Stimulated activated CD4-positive, alpha-beta T cell treated with anti-CD3 and anti-CD28 coated beads, TNF-alpha, amount 100 ng/mL, for 4 hours (primary cell): Measurements from ENCODE around the gene NOP58.
"Not testable (repeated sequence)": the region's sequence is repeated elsewhere in the genome, so short reads cannot be mapped to it uniquely, and the experiment has no call there.

Source experiments
- DNase-seq, 3 experiments: peaks; one replicate each; pipeline ENCODE4 v3.0.0-alpha.2; 2020; ENCODE audit warnings: low read depth in 3 of 3

NOP58 gene

DNA sequence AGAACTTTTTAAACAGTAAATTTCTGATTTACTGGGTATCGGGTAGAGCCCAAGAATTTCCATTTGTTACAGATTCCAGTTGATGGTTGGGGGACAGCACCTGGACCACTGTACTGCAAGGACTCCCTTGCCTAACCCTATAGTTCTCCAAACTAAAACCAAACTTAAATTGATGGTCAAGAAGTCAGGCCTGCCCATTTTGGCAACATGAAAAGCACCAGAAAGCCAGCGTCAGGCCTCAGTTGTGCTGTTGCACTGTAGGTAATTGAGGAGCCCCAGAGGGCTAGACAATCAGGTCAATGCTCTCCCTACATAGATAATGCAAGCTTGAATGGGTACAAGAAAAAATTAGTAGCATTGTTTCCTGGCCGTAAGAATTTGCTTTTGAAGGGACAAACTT is 40.5 kb downstream of the NOP58 start:
- DNase-seq = no peak

DNA sequence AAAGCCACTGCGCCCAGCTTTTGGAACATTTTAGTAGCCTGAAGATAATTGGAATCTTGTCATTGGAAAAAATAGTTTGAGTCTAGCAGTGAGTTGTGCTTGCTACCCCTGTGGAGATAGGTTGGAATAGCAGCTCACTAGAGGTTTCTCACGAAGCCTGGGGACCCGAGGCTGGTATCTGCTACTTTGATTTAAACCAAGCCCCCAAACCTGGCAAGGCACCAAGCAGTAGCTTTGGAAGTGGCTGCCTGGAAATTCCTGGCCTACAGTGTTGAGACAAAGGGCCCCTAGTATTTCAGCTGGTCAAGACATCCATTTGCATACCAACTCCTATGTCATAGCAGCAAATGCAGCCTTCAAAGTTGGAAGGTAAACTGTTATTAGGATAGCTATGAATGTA is 42.1 kb downstream of the NOP58 start:
- no peak for DNase-seq

DNA sequence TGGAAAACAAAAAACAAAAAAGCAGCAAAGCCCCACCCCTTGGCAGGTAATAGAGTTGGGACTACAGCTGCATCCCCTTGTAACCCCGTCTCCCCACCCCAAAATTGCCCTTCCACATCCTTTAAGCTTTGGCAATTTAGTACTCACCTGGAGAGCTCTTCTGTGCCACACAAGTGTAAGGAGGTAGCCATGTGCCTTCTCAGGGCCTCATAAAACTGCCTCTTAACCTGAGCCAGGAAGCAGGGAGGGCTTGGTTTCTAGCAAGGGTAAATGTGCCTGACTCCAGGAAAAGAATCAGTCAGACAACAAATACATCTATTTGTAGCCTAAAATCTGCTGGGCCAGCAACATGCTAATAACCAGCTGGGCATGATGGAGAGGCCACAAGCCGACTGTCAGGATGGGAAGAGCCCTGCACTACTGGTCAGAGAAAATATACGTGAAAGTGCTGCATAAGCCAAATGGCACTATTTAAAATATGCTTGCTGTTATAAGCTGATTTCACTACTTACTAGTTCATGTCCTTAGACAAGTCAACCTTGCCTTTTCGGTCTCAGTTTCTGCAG is 46.3 kb downstream of the NOP58 start:
- DNase-seq = no peak

DNA sequence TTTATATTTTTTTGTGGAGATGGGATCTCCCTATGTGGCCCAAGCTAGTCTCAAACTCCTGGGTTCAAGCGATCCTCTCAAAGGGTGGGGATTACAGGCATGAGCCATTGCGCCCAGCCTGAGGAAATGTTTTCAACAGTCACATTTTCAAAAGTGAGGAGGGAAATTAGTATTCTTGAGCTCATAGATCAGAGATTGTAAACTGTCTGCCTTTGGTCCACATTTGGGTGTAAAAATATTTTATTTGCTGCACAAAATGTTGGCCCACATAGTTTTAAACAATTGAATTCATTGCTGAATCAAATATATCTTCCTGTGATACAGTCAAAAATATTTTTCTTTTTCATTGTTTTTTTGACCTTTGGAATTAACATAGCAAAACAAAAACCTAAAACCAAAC is 48.6 kb downstream of the NOP58 start:
- DNase-seq = no peak

DNA sequence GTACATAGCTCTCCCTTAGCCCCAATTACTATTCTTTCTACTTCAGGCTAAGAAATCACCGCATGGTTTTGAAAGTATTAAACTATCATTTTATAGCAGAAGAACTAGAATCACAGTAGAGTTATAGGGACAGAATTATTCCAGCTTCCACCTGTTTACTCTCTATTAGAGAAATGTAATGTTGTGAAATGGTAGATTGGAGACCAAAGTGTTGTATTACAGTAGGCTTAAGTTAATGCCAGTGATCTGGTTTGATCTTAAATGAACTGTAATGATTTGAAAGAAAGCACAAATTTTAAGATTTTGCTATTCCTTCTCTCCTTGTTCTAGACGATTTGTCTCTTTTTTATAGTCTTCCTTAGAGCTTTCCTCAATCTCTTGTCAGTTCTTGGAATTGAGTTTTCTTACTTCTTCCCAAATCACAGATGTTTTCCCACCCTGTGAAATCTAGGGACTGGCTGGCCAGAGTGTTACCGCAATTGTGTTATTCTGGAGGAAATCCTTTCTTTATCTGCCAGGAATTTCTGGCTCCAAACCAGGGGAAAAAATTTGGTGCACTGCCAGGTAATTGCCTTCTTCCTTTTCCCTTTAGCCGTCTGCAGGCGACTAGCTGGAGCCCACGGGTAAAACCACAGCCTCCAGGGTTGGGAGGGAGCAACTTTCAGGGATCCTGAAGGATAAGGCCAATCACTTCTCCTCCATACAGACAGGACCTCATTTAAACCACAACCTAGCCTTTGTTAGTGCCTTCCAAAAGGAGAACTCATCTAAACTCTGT is 51.7 kb downstream of the NOP58 start:
- DNase-seq = no peak

DNA sequence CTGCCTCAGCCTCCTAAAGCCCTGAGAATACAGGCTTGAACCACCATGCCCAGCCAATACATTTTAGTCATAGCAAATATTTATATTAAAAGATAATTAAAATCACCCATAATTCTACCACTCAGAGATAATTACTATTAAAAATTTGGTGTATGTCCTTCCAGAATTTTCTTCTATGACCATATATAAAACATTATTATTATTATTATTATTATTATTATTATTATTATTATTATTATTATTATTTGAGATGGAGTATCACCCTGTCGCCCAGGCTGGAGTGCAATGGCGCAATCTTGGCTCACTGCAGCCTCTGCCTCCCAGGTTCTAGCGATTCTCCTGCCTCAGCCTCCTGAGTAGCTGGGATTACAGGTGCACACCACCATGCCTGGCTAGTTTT is 54.8 kb downstream of the NOP58 start:
- not testable (repeated sequence) for DNase-seq

DNA sequence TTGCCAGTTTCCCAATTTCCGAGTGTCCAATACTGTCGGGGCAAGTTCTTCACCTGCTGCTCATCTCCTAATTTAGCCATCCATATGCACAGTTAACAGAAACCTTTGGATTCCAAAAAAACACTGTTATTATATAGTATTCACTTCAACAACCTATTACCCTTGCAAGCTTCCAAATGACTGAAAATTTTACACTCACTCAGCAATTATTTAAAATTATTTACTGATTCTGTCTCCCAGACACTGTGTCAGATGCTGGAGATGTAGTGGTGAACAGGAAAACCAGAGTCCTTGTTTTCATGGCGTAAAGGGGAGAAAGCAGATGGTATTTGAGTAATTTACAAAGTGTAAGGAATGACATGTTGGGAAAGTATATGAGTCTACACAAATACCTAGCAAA is 56.9 kb downstream of the NOP58 start:
- no peak for DNase-seq

DNA sequence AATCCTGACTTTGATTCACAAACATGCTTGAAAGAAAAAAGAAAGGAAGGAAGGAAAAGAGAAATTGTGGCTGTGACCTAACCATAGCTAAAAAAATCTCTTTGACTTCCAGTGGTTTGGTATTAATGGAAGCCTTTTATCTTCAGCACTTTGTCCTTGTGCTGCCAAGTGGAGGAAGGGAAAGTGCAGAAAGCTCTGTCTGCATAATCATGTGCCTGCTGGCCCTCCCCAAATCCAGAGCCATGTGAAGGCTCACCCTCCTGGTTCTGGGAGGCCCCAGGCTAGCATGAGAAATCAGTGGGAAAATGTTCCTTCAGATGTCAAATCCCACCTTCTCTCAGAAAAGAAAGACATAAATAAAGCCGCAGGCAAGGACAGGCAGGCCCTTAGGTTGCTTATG is 62.3 kb downstream of the NOP58 start:
- DNase-seq = no peak

DNA sequence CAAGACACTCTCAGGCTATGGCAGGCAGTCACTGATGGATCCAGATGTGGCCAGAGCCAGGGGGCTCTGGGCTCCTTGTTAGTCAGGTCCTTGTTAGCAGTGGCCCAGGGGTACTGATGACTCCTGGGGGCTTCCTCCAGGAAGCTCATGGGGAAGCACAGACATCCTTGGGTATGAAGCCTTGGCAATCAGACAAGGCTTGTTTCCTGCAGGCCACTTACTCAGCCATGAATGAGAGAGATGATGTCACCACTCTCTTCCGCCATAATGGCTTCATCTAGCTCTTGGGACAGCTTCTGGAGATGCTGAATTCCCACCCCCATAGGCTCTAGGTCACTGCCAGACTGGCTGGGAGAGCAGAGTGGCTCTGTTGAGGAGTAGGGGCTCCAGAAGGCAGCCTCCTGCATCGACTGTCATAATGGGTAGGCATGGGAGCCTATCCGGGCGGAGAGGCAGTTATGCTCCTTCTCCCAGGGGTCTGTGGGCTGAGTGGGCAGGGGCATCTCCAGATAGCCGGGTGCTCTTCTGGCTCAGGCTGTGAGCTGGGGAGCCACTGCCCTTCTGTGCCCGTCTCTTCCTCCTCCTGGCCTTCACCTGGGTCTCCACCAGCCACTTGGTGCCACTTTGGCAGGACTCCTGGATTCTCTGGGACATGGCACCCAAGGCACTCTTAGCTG is 70.4 kb downstream of the NOP58 start:
- DNase-seq = no peak

DNA sequence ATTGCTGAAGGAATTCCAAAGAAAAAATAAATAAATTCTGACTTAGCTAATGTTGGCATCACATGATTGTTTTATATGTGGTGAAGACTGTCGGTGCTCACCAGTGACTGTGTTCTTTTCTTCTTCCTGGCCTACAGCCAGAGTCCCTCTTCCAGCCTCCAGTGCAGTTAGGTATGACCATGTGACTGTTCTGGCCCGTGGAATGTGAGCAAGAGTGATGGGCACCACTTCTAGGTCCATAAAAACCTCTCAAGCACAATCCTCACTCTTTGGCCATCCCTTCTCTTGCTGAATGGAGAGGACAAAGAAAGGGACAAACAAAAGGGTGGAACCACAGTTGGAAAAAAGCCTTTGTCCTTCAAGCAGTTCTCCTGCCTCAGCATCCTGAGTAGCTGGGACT is 71.6 kb downstream of the NOP58 start:
- DNase-seq = no peak

DNA sequence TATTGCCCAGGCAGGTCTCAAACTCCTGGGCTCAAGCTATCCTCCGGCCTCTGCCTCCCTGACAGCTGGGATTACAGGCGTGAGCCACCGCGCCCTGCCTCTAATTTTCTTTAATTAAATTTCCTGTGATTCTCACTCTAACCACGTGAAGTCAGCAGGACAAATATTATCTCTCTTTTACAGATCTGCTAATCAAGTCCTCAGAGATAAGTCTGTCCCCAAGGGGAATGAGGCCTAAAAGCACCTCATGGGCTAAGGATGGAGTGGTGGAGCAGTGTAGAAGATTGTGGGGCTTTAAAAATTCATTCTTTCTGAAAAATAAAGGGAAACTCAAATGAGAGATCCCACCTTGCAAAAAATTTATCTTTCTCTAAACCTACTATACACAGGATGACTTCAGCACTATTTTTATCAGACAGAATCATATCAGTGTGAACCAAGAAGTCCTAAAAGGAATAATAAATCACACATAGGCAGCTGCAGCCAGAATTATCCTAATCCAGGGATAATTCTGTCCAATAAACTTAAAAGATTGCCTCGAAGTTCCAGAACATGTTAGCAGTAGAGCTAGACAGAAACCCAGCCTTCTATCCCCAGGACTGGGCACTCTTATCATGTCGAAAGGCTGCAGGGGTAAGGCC is 72.3 kb downstream of the NOP58 start:
- no peak for DNase-seq

DNA sequence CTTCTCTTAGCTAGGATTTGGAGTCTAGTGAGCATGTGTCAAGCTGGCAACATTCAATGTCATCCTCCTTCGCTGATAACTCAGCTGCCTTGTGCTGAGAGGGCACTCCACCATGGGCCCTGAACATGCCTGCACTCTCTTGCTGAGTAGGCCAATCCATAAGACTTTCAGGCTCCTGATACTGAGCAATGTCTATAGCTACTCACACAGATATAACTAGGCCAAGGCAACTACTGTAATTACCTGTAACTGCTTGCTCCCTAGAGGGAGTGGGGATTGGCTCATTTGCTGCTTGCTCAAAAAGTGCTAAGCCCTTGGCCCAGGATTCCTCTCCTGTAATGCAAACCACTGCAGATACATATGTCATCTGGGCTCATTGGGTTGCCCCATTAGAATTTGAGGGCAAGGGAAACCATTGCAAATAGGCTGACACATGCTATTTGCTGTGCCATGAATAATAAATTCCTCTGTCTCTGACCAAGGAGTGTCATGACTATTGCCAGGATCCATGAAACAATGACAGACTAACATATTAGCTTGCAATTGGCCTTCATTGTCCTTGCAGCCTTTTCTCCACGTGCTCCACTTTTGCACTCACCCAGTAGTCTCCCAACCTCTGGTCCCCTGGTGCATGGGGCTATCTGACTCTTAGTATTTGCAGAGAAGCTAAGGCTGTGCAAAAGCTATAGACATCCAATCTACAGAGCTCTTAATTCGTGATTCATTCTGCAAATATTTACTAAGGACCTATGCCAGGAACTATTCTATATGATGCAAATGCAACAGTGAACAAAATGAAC is 73.7 kb downstream of the NOP58 start:
- DNase-seq = no peak

DNA sequence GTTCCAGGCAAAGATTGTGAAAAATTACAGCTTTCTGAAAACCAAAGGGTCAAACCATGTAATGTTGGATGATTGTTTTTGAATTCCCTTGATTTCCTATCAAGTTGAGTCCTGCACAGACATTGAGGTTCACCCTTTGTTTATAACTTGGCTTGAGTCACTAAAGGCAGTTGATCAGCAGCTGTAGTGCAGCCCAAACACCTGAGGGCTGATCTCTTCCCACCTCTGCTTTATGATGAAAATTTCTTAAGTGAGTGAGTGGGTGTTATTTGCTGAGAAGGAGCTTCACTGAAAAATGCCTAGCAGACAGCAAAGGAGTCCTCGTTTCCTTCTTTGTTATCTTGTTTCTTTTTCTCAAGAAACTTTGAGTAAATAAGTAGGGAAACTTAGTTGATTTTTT is 78.6 kb downstream of the NOP58 start:
- DNase-seq = no peak

DNA sequence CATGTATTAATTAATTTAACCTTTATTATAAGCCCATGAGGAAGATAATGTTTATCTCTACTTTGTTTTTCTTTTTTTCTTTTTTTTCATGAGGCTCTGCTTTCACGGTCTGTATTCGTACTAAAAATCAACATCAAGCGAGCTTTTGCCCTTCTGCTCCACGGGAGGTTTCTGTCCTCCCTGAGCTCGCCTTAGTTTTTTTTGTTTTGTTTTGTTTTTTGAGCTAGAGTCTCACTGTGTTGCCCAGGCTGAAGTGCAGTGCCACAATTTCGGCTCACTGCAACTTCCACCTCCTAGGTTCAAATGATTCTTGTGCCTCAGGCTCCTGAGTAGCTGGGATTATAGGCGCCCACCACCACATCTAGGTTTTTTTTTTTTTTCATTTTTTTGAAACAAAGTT is 80.6 kb downstream of the NOP58 start:
- DNase-seq = no peak
